ENCODE measurements around the gene LY9. TPM values are rescaled to one million over a fixed set of nuclear protein-coding genes. Genes with fewer than 3 reads are reported as not detected.

LY9 gene
- total RNA-seq, 6 experiments from 2014 or later, result 0.11 to 1.3 (median 0.37) TPM; not detected in 1

DNA sequence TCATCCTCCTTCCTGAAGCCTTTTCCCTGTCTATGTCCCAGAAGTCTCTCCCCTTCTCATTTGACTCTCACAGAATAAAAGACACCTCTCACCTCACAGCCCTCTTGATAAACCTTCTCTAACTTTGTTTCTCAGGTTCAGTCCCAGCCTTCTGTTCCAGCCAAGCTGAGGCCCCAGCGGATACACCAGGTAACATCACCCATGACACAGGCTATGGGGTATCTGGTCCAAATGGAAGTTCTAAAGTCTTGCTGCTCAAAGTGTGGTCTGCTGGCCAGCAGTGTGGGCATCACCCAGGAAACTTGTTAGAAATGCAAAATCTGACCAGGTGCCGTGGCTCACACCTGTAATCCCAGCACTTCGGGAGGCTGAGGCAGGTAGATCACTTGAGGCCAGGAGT is 23.2 kb downstream of the LY9 start:
- no peaks in the 10 kb centered on the region for H3K9me3 ChIP-seq
- DNase-seq (no peak), ATAC-seq (no peak)
- H3K4me1 ChIP-seq, result no peaks in the 10 kb centered on the region
- no peaks in the 10 kb centered on the region for H3K27me3 ChIP-seq
- no peak overlapping the region for H3K4me3 ChIP-seq
- intact Hi-C loops (cut with DNase I), result no loop called here
- TF ChIP-seq, protein P1, sequence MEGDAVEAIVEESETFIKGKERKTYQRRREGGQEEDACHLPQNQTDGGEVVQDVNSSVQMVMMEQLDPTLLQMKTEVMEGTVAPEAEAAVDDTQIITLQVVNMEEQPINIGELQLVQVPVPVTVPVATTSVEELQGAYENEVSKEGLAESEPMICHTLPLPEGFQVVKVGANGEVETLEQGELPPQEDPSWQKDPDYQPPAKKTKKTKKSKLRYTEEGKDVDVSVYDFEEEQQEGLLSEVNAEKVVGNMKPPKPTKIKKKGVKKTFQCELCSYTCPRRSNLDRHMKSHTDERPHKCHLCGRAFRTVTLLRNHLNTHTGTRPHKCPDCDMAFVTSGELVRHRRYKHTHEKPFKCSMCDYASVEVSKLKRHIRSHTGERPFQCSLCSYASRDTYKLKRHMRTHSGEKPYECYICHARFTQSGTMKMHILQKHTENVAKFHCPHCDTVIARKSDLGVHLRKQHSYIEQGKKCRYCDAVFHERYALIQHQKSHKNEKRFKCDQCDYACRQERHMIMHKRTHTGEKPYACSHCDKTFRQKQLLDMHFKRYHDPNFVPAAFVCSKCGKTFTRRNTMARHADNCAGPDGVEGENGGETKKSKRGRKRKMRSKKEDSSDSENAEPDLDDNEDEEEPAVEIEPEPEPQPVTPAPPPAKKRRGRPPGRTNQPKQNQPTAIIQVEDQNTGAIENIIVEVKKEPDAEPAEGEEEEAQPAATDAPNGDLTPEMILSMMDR (IDR thresholded peaks at IDR 0.05), result no peak
- TF ChIP-seq POLR2A (IDR thresholded peaks at IDR 0.05), result no peak
- WGBS (ENCODE audit: insufficient coverage, low coverage, low lambda C conversion rate, missing lambda C conversion rate), result 67% methylated on average over 3 of the region's 3 CpGs
- no peak overlapping the region for H3K27ac ChIP-seq
- H3K36me3 ChIP-seq, result no peaks in the 10 kb centered on the region

DNA sequence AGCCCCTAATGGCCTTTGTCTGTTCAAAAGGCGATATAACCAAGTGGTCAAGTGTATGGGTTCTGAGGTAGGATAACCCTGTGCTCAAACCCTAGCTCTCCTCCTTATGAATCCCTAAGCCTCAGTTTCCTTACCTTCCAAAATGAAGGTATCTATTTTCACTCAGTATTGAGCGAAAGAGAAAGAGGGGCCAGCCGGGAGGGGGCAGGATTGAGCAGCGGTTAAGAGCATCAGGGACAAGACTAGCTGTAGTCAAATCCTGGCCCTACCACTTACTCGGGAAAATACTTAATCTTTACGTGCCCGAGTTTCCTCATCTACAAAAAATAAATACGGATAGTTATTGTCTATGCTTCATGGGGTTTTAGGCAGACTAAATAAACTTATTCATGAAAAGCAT is 25.7 kb downstream of the LY9 start:
- Histone ChIP-seq H3K4me1 (no peaks in the 10 kb centered on the region), H3K4me3 (no peak overlapping the region), H3K36me3 (no peaks in the 10 kb centered on the region), H3K27ac (no peak overlapping the region), H3K9me3 (no peaks in the 10 kb centered on the region), H3K27me3 (no peaks in the 10 kb centered on the region)
- intact Hi-C loops (cut with DNase I), result loop anchor here in 1 of 2 donors (10.0 kb wide), 1 partner anchor 107 kb away; the partner anchor contains the start of gene CD48
- 67% methylated on average over 8 of the region's 8 CpGs for WGBS (ENCODE audit: insufficient coverage, low coverage, low lambda C conversion rate, missing lambda C conversion rate)
- DNase-seq (no peak), ATAC-seq (no peak)
- TF ChIP-seq POLR2A (IDR thresholded peaks at IDR 0.05), result no peak
- TF ChIP-seq, protein P1 (IDR thresholded peaks at IDR 0.05), result no peak

DNA sequence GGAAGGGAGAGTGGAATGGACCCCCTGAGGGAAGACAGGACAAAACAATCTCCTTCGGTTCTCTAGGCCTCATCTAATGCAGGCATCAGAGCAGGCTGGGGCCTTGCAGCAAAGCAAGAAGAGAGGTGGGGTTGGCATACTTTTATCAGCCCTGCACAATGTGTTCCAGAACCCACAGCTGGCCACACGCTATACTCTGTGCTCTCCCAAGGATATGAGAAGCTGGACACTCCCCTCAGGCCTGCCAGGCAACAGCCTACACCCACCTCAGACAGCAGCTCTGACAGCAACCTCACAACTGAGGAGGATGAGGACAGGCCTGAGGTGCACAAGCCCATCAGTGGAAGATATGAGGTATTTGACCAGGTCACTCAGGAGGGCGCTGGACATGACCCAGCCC is 27.3 kb downstream of the LY9 start:
- 83% methylated on average over 1 of the region's 3 CpGs for WGBS (ENCODE audit: insufficient coverage, low coverage, low lambda C conversion rate, missing lambda C conversion rate)
- no peaks in the 10 kb centered on the region for H3K36me3 ChIP-seq
- H3K4me3 ChIP-seq, result no peak overlapping the region
- DNase-seq (no peak), ATAC-seq (no peak)
- H3K27ac ChIP-seq, result no peak overlapping the region
- no peaks in the 10 kb centered on the region for H3K4me1 ChIP-seq
- intact Hi-C loops (cut with DNase I), result loop anchor here in 1 of 2 donors (10.0 kb wide), 1 partner anchor 108 kb away; the partner anchor contains the start of gene CD48
- H3K27me3 ChIP-seq, result no peaks in the 10 kb centered on the region
- no peak for TF ChIP-seq POLR2A (IDR thresholded peaks at IDR 0.05)
- TF ChIP-seq, protein P1 (IDR thresholded peaks at IDR 0.05), result no peak
- no peaks in the 10 kb centered on the region for H3K9me3 ChIP-seq

DNA sequence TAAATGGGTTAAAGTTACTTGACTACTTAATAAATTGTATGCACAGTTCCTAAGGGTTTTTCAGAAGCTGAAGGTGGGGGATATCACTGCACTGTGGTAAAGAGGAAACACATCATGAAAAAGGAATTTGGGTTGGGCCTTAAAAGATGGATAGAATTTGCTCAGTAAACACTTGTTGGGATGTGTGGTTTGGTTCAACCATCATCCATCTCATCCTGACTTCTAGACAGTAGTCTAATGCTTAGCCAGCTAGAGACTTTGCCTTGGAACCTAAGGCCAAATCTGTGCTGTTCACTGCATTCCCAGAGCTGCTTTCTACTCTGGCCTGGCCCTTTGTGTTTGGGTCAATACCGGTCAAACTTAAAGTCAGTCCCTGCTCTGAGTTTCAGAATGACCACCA is 30.6 kb downstream of the LY9 start:
- intact Hi-C loops (cut with DNase I), result loop anchor here in 1 of 2 donors (10.0 kb wide), 1 partner anchor 112 kb away; the partner anchor contains the start of gene CD48

More for the DNA sequence above, 30.6 kb downstream of the LY9 start:
- Histone ChIP-seq H3K27me3 (no peaks in the 10 kb centered on the region), H3K9me3 (no peaks in the 10 kb centered on the region), H3K27ac (no peak overlapping the region), H3K4me1 (no peaks in the 10 kb centered on the region), H3K36me3 (no peaks in the 10 kb centered on the region), H3K4me3 (no peak overlapping the region)
- DNase-seq (no peak), ATAC-seq (no peak)
- no CpG with 5 or more reads among the region's 1 CpG for WGBS (ENCODE audit: insufficient coverage, low coverage, low lambda C conversion rate, missing lambda C conversion rate)
- TF ChIP-seq POLR2A (IDR thresholded peaks at IDR 0.05), result no peak
- TF ChIP-seq, protein P1 (IDR thresholded peaks at IDR 0.05), result no peak

Measured in right lobe of liver (tissue), 6 donors.